ENCODE measurements around the gene SEC16A.
"Not testable (repeated sequence)": the region's sequence is repeated elsewhere in the genome, so short reads cannot be mapped to it uniquely, and the experiment has no call there.

GRCh38 chr9:136407061-136407460 lies 75.8 kb downstream of the SEC16A start:
- TF ChIP-seq POLR2A, CTCF (IDR thresholded peaks at IDR 0.05): not testable (repeated sequence)
